Activated CD8-positive, alpha-beta T cell treated with anti-CD3 and anti-CD28 coated beads for 36 hours (primary cell): ENCODE data around the gene ZNF682. TPM values are rescaled to one million over a fixed set of nuclear protein-coding genes. Genes with fewer than 3 reads are reported as not detected.
"Not testable (repeated sequence)": the region's sequence is repeated elsewhere in the genome, so short reads cannot be mapped to it uniquely, and the experiment has no call there.

Experiments
- ATAC-seq: fragments of 200-7000 bp; cut with Tn5 transposase; one replicate; pipeline ENCODE4 v1.10.0; 2021; ENCODE audit warnings: mild to moderate bottlenecking, moderate library complexity
- CTCF ChIA-PET: fragments of 350-600 bp; sonication (Branson Sonifier 250); formaldehyde crosslinking; loops from one replicate; lab custom pipeline; 2021; ENCODE audit warnings: antibody characterized with exemption; lab: Charles Lee
- POLR2A ChIA-PET: fragments of 350-600 bp; sonication (Branson Sonifier 250); formaldehyde crosslinking; loops from one replicate; lab custom pipeline; 2021; ENCODE audit warnings: antibody characterized with exemption; lab: Charles Lee
- DNase-seq: peaks from one replicate; pipeline ENCODE4 v3.0.0-alpha.2; 2020
- H3K27ac Mint-ChIP-seq: one replicate; pipeline ENCODE4 v1.8.0; 2021; ENCODE audit warnings: mild to moderate bottlenecking, mixed read lengths
- H3K27me3 Mint-ChIP-seq: one replicate; pipeline ENCODE4 v1.8.0; 2021; ENCODE audit warnings: mixed read lengths
- H3K36me3 Mint-ChIP-seq: one replicate; pipeline ENCODE4 v1.8.0; 2021; ENCODE audit warnings: low read depth, mixed read lengths
- H3K4me1 Mint-ChIP-seq: one replicate; pipeline ENCODE4 v1.8.0; 2021; ENCODE audit warnings: low read depth, mixed read lengths
- H3K4me3 Mint-ChIP-seq: one replicate; pipeline ENCODE4 v1.8.0; 2021; ENCODE audit warnings: mild to moderate bottlenecking, moderate library complexity, mixed read lengths
- H3K9me3 Mint-ChIP-seq: one replicate; pipeline ENCODE4 v1.8.0; 2021; ENCODE audit warnings: mixed read lengths
- CTCF ChIP-seq: fragments of 200-600 bp; IDR thresholded peaks from one replicate; pipeline ENCODE4 v1.8.0; 2022; ENCODE audit warnings: antibody characterized with exemption, mild to moderate bottlenecking
- intact Hi-C: fragments of 100-400 bp; cut with micrococcal nuclease; formaldehyde crosslinking; loops from one replicate; pipeline ENCODE4 v1.10.0; 2022
- total RNA-seq, 2 experiments: library from RNA; stranded (reverse); gene quantifications; one replicate each; pipeline ENCODE4 v1.2.3, GENCODE V29; 2021

Gene ZNF682
- total RNA-seq, 2 experiments from 2014 or later = 8.9 to 12.2 TPM

- ATAC-seq (no peak), DNase-seq (no peak)
- CTCF ChIA-PET = interaction anchor here (1.5 kb wide), 1 partner anchor 15 kb away, joined by 3 read pairs; no protein-coding TSS in a partner anchor
- H3K36me3 Mint-ChIP-seq = no peaks in the 10 kb centered on the region
- POLR2A ChIA-PET = interaction anchor here (0.9 to 1.0 kb wide), 3 partner anchors 11 to 165 kb away, joined by 3 to 4 read pairs (median 3); partner anchors contain the start of gene ZNF90
- H3K27ac Mint-ChIP-seq = no peak overlapping the region
- intact Hi-C loops = no loop called here
- H3K9me3 Mint-ChIP-seq = peaks cover 6% of the 10 kb centered on the region
- no peaks in the 10 kb centered on the region for H3K4me1 Mint-ChIP-seq
- TF ChIP-seq CTCF = no peak
- H3K4me3 Mint-ChIP-seq = no peak overlapping the region
- peaks cover 22% of the 10 kb centered on the region for H3K27me3 Mint-ChIP-seq
These were observed 27.6 kb upstream of the ZNF682 start for GRCh38 chr19:20066861-20067260.

GRCh38 chr19:20060282-20060681, 21.0 kb upstream of the ZNF682 start:
- Mint-ChIP-seq H3K27me3 (peaks cover 2% of the 10 kb centered on the region), H3K36me3 (no peaks in the 10 kb centered on the region), H3K4me3 (no peak overlapping the region), H3K27ac (no peak overlapping the region), H3K9me3 (no peaks in the 10 kb centered on the region), H3K4me1 (peaks cover 2% of the 10 kb centered on the region)
- no peak for TF ChIP-seq CTCF
- intact Hi-C loops = no loop called here
- DNase-seq (no peak), ATAC-seq (no peak)
- ChIA-PET POLR2A (no interaction called here), CTCF (no interaction called here)

GRCh38 chr19:20058738-20059137, 19.4 kb upstream of the ZNF682 start:
- H3K4me1 Mint-ChIP-seq, DNase-seq, H3K9me3 Mint-ChIP-seq, H3K4me3 Mint-ChIP-seq, ATAC-seq, POLR2A ChIA-PET, H3K27ac Mint-ChIP-seq, CTCF ChIA-PET, H3K27me3 Mint-ChIP-seq, intact Hi-C loops, H3K36me3 Mint-ChIP-seq: not testable (repeated sequence)

GRCh38 chr19:20051841-20052768, 12.8 kb upstream of the ZNF682 start:
- Mint-ChIP-seq H3K9me3 (peaks cover 2% of the 10 kb centered on the region), H3K4me1 (peaks cover 6% of the 10 kb centered on the region), H3K4me3 (peak overlapping the region; percentile 93), H3K36me3 (no peaks in the 10 kb centered on the region), H3K27ac (peak overlapping the region; percentile 93), H3K27me3 (no peaks in the 10 kb centered on the region)
- intact Hi-C loops = no loop called here
- POLR2A ChIA-PET = interaction anchor here (0.6 to 1.9 kb wide), 5 partner anchors 13 to 505 kb away, joined by 3 to 12 read pairs (median 5); partner anchors contain the start of genes ZNF682 and ZNF90
- DNase-seq (peak; percentile 83), ATAC-seq (peak; percentile 96)
- CTCF ChIA-PET = interaction anchor here (0.6 to 1.6 kb wide), 5 partner anchors 13 to 535 kb away, joined by 3 to 4 read pairs (median 3); partner anchors contain the start of gene ZNF682
- TF ChIP-seq CTCF = no peak

- H3K36me3 Mint-ChIP-seq, H3K9me3 Mint-ChIP-seq, POLR2A ChIA-PET, DNase-seq, H3K27me3 Mint-ChIP-seq, H3K4me1 Mint-ChIP-seq, ATAC-seq, CTCF ChIA-PET, H3K4me3 Mint-ChIP-seq, H3K27ac Mint-ChIP-seq, intact Hi-C loops: not testable (repeated sequence)
These were observed 6.4 kb upstream of the ZNF682 start for GRCh38 chr19:20045742-20046141.

- ChIA-PET CTCF (no interaction called here), POLR2A (no interaction called here)
- H3K27me3 Mint-ChIP-seq = peaks cover 3% of the 10 kb centered on the region
- no peak overlapping the region for H3K27ac Mint-ChIP-seq
- H3K4me1 Mint-ChIP-seq = no peaks in the 10 kb centered on the region
- H3K36me3 Mint-ChIP-seq = no peaks in the 10 kb centered on the region
- no peak overlapping the region for H3K4me3 Mint-ChIP-seq
- no peak for TF ChIP-seq CTCF
- no peak for ATAC-seq
- intact Hi-C loops = no loop called here
- no peak for DNase-seq
- H3K9me3 Mint-ChIP-seq = no peaks in the 10 kb centered on the region
These were observed 5.4 kb upstream of the ZNF682 start for GRCh38 chr19:20044663-20045062.
